CD4-positive, CD25-positive, alpha-beta regulatory T cell (primary cell): ENCODE data around the gene MZF1. TPM values are rescaled to one million over a fixed set of nuclear protein-coding genes. Genes with fewer than 3 reads are reported as not detected.
A peak's percentile ranks its signal among the peaks of the same experiment; 100 is the strongest.
"Not testable (repeated sequence)": the region's sequence is repeated elsewhere in the genome, so short reads cannot be mapped to it uniquely, and the experiment has no call there.

Experiments
- ATAC-seq, 2 donors: fragments of 150-1000 bp; cut with Tn5 transposase; one replicate each; pipeline ENCODE4 v1.10.0; 2021; ENCODE audit warnings: low read depth in 2 of 2, moderate number of reproducible peaks in 2 of 2, moderate library complexity in 1 of 2
- DNase-seq, 3 donors: peaks; one replicate each; pipeline versions ENCODE4 v3.0.0 to v3.0.0-alpha.2; 2012 to 2022; ENCODE audit warnings: mixed read lengths in 1 of 3
- H3K27ac ChIP-seq: one replicate; pipeline ENCODE4 v1.7.0; 2013; ENCODE audit warnings: mild to moderate bottlenecking, low read length; ENCODE audit not compliant: insufficient read depth, poor library complexity, severe bottlenecking
- H3K27me3 ChIP-seq: one replicate; pipeline ENCODE4 v1.7.0; 2013; ENCODE audit warnings: low read length; ENCODE audit not compliant: control insufficient read depth, insufficient read depth
- H3K36me3 ChIP-seq: one replicate; pipeline ENCODE4 v1.7.0; 2013; ENCODE audit warnings: mild to moderate bottlenecking, low read length, moderate library complexity; ENCODE audit not compliant: control insufficient read depth, insufficient read depth
- H3K4me1 ChIP-seq: 2 replicates; pipeline ENCODE4 v1.7.0; 2013; ENCODE audit warnings: mild to moderate bottlenecking, low read length; ENCODE audit not compliant: insufficient read depth, control insufficient read depth, poor library complexity, severe bottlenecking
- H3K4me3 ChIP-seq: one replicate; pipeline ENCODE4 v1.7.0; 2013; ENCODE audit warnings: low read depth, mild to moderate bottlenecking, low read length, moderate library complexity
- H3K9me3 ChIP-seq, 2 experiments: 1 replicate in 1 of 2; 2 replicates in 1 of 2; pipeline ENCODE4 v1.7.0; 2013; ENCODE audit warnings: low read length in 2 of 2, mild to moderate bottlenecking in 1 of 2, moderate library complexity in 1 of 2; ENCODE audit not compliant: control insufficient read depth in 2 of 2
- H3K27ac Mint-ChIP-seq, 3 donors: one replicate each; pipeline ENCODE4 v1.8.0; 2020 to 2022; ENCODE audit warnings: mild to moderate bottlenecking in 3 of 3, mixed read lengths in 3 of 3, moderate library complexity in 2 of 3
- H3K27me3 Mint-ChIP-seq: one replicate; pipeline ENCODE4 v1.8.0; 2022; ENCODE audit warnings: mild to moderate bottlenecking, mixed read lengths
- H3K36me3 Mint-ChIP-seq: one replicate; pipeline ENCODE4 v1.8.0; 2020; ENCODE audit warnings: mixed read lengths
- H3K4me1 Mint-ChIP-seq, 4 donors: one replicate each; pipeline ENCODE4 v1.8.0; 2020 to 2022; ENCODE audit warnings: mixed read lengths in 4 of 4, mild to moderate bottlenecking in 1 of 4
- H3K4me3 Mint-ChIP-seq, 4 donors: one replicate each; pipeline ENCODE4 v1.8.0; 2020 to 2022; ENCODE audit warnings: mild to moderate bottlenecking in 4 of 4, mixed read lengths in 4 of 4, moderate library complexity in 3 of 4
- H3K9me3 Mint-ChIP-seq, 7 donors: one replicate each; pipeline ENCODE4 v1.8.0; 2020 to 2022; ENCODE audit warnings: mixed read lengths in 7 of 7, mild to moderate bottlenecking in 3 of 7, moderate library complexity in 2 of 7
- polyA plus RNA-seq, 4 donors: library from polyadenylated mRNA; unstranded; fragments of 300-500 nt; fragmentation: Illumina TruSeq; gene quantifications; one replicate each; pipeline ENCODE4 v1.2.3, GENCODE V29; 2021
- total RNA-seq: library from RNA; stranded (reverse); gene quantifications from one replicate; pipeline ENCODE4 v1.2.3, GENCODE V29; 2022

MZF1 gene
- total and polyA plus RNA-seq, 5 donors from 2014 or later = 7.4 to 15.6 (median 7.9) TPM

DNA sequence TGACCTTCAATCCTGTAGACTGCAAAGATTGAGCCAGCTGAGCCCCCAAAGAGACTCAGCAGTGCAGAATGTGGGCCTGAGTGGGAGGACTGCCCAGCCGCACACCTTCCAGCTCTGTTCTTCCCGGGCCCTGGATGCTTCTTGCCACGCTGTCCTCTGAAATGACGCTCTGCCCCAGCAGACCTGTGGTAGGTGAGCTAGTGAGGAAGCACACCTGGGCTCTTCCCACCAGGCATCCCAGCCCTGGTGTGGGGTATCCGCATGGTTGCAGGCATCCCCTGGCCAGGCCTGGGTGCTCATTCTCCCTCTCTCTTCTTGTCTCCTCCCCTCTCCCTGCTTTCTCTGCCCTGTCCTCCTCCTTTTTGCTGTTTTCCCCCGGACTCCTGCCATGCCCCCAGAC lies 9.8 kb upstream of the MZF1 start:
- Histone ChIP-seq H3K9me3 (no peaks in the 10 kb centered on the region), H3K4me1 (peaks cover 3% of the 10 kb centered on the region), H3K27me3 (no peaks in the 10 kb centered on the region), H3K27ac (no peak overlapping the region), H3K4me3 (no peak overlapping the region), H3K36me3 (peaks cover 5% of the 10 kb centered on the region)
- H3K36me3 Mint-ChIP-seq = peaks cover 12% of the 10 kb centered on the region
- H3K9me3 Mint-ChIP-seq = peaks cover 0 to 2% (median 0%) of the 10 kb centered on the region in 7 donors
- no peak overlapping the region for H3K4me3 Mint-ChIP-seq
- peaks cover 5 to 28% (median 17%) of the 10 kb centered on the region in 4 donors for H3K4me1 Mint-ChIP-seq
- no peaks in the 10 kb centered on the region for H3K27me3 Mint-ChIP-seq
- no peak overlapping the region for H3K27ac Mint-ChIP-seq
- no peak for ATAC-seq
- no peak for DNase-seq

GRCh38 chr19:58581227-58582141 lies 8.3 kb upstream of the MZF1 start:
- Mint-ChIP-seq H3K27me3 (no peaks in the 10 kb centered on the region), H3K4me1 (peaks cover 5 to 36% (median 20%) of the 10 kb centered on the region in 4 donors), H3K27ac (peak overlapping the region in 2 of 3 donors; percentile 62 to 89), H3K4me3 (peak overlapping the region; percentile 11 to 67 (median 32)), H3K36me3 (peaks cover 12% of the 10 kb centered on the region), H3K9me3 (peaks cover 0 to 2% (median 0%) of the 10 kb centered on the region in 7 donors)
- H3K9me3 ChIP-seq = no peaks in the 10 kb centered on the region
- no peak overlapping the region for H3K27ac ChIP-seq
- peaks cover 5% of the 10 kb centered on the region for H3K36me3 ChIP-seq
- DNase-seq (peak; percentile 74 to 92 (median 89)), ATAC-seq (peak; percentile 97 to 99)
- H3K4me3 ChIP-seq = no peak overlapping the region
- H3K4me1 ChIP-seq = peaks cover 3% of the 10 kb centered on the region
- H3K27me3 ChIP-seq = no peaks in the 10 kb centered on the region

- ATAC-seq (no peak), DNase-seq (no peak)
- peaks cover 5 to 43% (median 20%) of the 10 kb centered on the region in 4 donors for H3K4me1 Mint-ChIP-seq
- no peaks in the 10 kb centered on the region for H3K9me3 ChIP-seq
- H3K36me3 Mint-ChIP-seq = peaks cover 12% of the 10 kb centered on the region
- H3K27me3 Mint-ChIP-seq = no peaks in the 10 kb centered on the region
- peaks cover 0 to 2% (median 0%) of the 10 kb centered on the region in 7 donors for H3K9me3 Mint-ChIP-seq
- peaks cover 5% of the 10 kb centered on the region for H3K36me3 ChIP-seq
- H3K4me3 ChIP-seq = no peak overlapping the region
- H3K4me1 ChIP-seq = peaks cover 13% of the 10 kb centered on the region
- H3K4me3 Mint-ChIP-seq = peak overlapping the region in 2 of 4 donors; percentile 68 to 78
- no peak overlapping the region for H3K27ac ChIP-seq
- no peaks in the 10 kb centered on the region for H3K27me3 ChIP-seq
- peak overlapping the region in 2 of 3 donors; percentile 62 to 86 for H3K27ac Mint-ChIP-seq
Measured at GRCh38 chr19:58579473-58580142, 6.5 kb upstream of the MZF1 start.

GRCh38 chr19:58578012-58578925 lies 5.1 kb upstream of the MZF1 start:
- Mint-ChIP-seq H3K36me3 (peaks cover 12% of the 10 kb centered on the region), H3K4me3 (peak overlapping the region in 3 of 4 donors; percentile 35 to 78 (median 68)), H3K27me3 (peaks cover 5% of the 10 kb centered on the region), H3K9me3 (peaks cover 0 to 2% (median 0%) of the 10 kb centered on the region in 7 donors), H3K4me1 (peaks cover 5 to 54% (median 29%) of the 10 kb centered on the region in 4 donors), H3K27ac (peak overlapping the region; percentile 3 to 70 (median 33))
- no peaks in the 10 kb centered on the region for H3K9me3 ChIP-seq
- no peak overlapping the region for H3K4me3 ChIP-seq
- H3K4me1 ChIP-seq = peaks cover 24% of the 10 kb centered on the region
- ATAC-seq (no peak), DNase-seq (no peak)
- peaks cover 4% of the 10 kb centered on the region for H3K36me3 ChIP-seq
- no peaks in the 10 kb centered on the region for H3K27me3 ChIP-seq
- no peak overlapping the region for H3K27ac ChIP-seq

DNA sequence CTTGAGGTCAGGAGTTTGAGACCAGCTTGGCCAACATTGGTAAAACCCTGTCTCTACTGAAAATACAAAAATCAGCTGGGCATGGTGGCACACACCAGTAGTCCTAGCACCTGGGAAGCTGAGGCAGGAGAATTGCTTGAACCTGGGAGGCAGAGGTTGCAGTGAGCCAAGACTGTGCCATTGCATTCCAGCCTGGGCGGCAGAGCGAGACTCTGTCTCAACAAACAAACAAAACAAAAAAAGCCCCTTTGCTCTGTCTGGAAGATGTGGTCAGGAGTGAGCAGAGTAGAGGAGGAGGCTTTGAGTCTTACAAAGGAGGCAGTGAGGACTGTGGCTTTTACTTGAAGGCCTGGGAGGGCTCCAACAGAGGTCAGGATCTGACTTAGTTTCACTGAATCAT lies 4.4 kb upstream of the MZF1 start:
- Mint-ChIP-seq H3K4me1 (peaks cover 5 to 53% (median 32%) of the 10 kb centered on the region in 4 donors), H3K4me3 (peak overlapping the region in 1 of 4 donors; percentile 35)
- not testable (repeated sequence) for H3K36me3 Mint-ChIP-seq, H3K4me3 ChIP-seq, H3K27ac Mint-ChIP-seq, DNase-seq, H3K27me3 ChIP-seq, H3K9me3 Mint-ChIP-seq, H3K27me3 Mint-ChIP-seq, ATAC-seq, H3K36me3 ChIP-seq, H3K9me3 ChIP-seq, H3K27ac ChIP-seq
- H3K4me1 ChIP-seq = peaks cover 25% of the 10 kb centered on the region

DNA sequence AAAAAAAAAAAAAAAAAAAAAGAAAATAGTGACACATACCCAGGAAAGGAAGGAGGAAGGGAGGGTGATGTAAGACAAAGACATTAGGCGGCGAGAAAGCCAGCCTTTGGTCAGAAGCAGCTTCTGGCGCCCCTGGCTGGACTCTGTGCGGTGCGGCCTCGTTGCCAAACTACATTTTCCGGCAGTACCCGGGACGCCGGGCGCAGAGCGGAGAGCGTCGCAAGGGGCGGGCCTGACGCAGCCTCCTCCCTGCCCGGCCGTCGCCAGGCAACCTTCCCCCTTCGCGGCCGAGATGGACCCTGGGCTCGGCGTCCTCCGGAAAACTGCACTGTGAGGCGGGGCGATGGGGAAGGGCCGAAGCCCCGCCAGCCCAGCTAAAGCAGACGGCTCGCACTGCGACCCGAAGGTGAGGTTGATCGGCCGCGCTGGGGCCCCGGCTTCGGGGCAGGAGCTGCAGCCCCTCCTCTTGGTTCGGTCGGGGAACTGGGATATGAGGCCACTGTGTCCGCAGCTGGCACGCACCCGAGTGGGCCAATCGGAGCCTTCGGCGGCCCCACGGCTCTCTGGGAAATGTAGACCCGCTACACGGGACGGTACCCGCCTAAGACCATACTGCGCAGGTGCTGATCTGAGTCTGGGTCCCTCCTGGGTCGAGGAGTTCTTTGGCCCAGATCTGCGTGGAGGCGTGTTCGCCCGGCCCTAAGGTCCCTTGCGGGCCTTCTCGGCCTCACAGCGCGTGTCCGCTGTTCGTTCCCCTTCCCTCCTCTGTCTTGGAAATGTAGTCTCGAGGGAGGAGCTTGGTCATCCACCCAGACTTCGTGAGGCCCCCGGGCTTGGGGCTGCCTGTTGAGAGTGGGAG lies 2.3 kb upstream of the MZF1 start:
- DNase-seq (peak; percentile 67 to 88 (median 75)), ATAC-seq (peak; percentile 17 to 24)
- H3K4me3 Mint-ChIP-seq = peak overlapping the region; percentile 85 to 89 (median 88)
- Histone ChIP-seq H3K4me3 (peak overlapping the region; percentile 75), H3K27me3 (no peaks in the 10 kb centered on the region), H3K4me1 (peaks cover 33% of the 10 kb centered on the region), H3K36me3 (no peaks in the 10 kb centered on the region), H3K9me3 (no peaks in the 10 kb centered on the region), H3K27ac (peak overlapping the region; percentile 100)
- no peaks in the 10 kb centered on the region for H3K9me3 Mint-ChIP-seq
- peaks cover 10% of the 10 kb centered on the region for H3K27me3 Mint-ChIP-seq
- H3K27ac Mint-ChIP-seq = peak overlapping the region in 2 of 3 donors; percentile 91 to 100
- H3K4me1 Mint-ChIP-seq = peaks cover 0 to 54% (median 34%) of the 10 kb centered on the region in 4 donors
- H3K36me3 Mint-ChIP-seq = no peaks in the 10 kb centered on the region
